GM13976 (cell line): Measurements from ENCODE around the gene RHBDF2.

Experiments used
- DNase-seq: peaks from one replicate; pipeline ENCODE4 v3.0.0; 2012; ENCODE audit warnings: low spot score
- in situ Hi-C: fragments of 300-500 bp; cut with MboI; formaldehyde crosslinking; loops from one replicate; pipeline ENCODE4 v1.12.0; 2022; ENCODE audit warnings: low sequenced_read_pairs, mixed read lengths, inconsistent platforms; ENCODE audit not compliant: unreplicated experiment
- TF ChIP-seq, protein P1 (sequence below): IDR thresholded peaks from 2 replicates; pipeline ENCODE4 v1.5.1; 2012; ENCODE audit warnings: borderline replicate concordance, mild to moderate bottlenecking; ENCODE audit not compliant: insufficient read depth; ENCODE audit errors: extremely low read depth, missing control alignments, control extremely low read depth

RHBDF2 gene

DNA sequence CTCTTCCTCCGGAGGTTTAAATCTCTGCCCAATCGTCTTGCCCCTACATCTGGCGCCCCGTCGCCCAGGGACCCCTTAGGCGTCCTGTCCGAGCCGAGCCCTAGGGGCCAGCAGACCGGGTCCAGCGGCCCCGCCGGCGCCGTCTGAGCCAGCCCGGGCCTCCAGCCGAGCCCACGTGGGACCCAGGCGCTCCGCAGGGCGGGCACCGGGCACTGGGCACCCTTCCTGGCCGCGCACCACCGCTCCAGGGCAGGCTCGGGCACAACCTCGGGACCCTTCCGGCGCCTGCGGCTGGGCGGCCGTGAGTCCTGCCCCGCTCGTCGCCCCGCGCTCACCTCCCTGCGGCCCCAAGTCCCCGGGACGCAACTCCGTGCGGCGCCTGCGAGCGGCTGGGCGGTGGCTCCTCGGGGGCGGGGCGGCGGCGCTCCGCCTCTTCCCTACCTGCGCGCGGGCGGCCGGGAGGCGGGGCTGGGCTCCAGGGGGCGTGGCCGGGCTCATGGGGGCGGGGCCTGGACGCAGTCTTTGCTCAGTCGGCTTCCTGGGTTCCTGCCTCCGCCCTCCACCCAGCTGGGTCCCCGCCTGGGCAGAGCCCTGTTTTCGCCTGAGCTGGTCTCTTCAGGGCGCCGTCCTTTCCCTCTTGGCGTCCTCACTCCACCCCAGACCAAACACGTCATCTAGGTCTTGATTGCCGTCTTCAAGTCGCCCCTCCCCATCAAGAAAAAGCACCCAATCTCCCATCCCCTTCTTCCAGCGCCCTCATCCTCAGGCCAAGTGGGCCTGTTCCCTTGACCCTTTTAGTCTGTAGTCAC lies at the start of gene RHBDF2:
RHBDF2 (minus strand) TSS at position 406 of the 809 bp plus-strand sequence. CDS start 19,899 bp downstream, outside the sequence.
- in situ Hi-C loops, result no loop called here
- peak; percentile 98 for DNase-seq
- TF ChIP-seq, protein P1, sequence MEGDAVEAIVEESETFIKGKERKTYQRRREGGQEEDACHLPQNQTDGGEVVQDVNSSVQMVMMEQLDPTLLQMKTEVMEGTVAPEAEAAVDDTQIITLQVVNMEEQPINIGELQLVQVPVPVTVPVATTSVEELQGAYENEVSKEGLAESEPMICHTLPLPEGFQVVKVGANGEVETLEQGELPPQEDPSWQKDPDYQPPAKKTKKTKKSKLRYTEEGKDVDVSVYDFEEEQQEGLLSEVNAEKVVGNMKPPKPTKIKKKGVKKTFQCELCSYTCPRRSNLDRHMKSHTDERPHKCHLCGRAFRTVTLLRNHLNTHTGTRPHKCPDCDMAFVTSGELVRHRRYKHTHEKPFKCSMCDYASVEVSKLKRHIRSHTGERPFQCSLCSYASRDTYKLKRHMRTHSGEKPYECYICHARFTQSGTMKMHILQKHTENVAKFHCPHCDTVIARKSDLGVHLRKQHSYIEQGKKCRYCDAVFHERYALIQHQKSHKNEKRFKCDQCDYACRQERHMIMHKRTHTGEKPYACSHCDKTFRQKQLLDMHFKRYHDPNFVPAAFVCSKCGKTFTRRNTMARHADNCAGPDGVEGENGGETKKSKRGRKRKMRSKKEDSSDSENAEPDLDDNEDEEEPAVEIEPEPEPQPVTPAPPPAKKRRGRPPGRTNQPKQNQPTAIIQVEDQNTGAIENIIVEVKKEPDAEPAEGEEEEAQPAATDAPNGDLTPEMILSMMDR, result no peak

GRCh38 chr17:76549539-76549938 lies 48.3 kb upstream of the RHBDF2 start:
- TF ChIP-seq, protein P1, result no peak
- DNase-seq, result no peak
- in situ Hi-C loops, result no loop called here

GRCh38 chr17:76549215-76549518 lies 47.9 kb upstream of the RHBDF2 start:
- DNase-seq, result no peak
- in situ Hi-C loops, result no loop called here
- TF ChIP-seq, protein P1, result no peak

DNA sequence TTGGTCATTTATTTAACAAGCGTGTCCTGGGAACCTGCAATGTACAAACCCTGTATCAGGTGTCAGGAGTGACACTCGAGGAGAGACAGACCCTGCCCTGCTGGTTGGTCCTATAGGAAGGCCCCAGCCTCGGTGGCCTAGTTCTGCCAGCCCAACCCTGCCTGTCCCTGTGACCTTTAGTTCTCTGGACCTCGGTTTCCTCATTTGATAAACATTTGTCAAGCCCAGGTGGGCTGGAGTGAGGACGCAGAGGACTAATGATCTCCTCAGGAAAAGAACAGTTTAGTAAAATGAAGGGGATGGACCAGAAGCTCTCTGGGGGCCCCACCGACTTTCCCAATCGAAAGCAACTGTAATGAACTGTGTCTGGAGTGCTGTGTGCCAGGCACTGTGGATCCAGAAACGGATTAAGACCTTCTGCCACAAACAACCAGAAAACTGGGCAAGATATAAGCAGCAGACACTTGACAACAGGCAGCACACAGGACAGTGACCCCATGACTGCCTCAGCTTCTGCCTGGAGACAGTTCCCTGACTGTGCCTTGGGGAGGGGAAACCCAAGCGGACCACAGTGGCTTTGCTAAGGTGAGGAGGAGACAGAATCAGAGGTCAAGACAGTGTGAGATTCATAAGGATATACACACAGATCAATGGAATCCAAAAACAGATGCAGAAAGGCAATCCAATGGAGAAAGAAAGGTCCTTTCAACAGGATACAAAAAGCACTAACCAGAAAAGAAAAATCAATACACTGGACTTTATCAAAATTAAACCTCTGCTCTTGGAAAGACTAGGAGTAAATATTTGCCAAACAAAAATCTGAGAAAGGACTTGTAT lies 47.4 kb upstream of the RHBDF2 start:
- in situ Hi-C loops, result no loop called here
- no peak for DNase-seq

DNA sequence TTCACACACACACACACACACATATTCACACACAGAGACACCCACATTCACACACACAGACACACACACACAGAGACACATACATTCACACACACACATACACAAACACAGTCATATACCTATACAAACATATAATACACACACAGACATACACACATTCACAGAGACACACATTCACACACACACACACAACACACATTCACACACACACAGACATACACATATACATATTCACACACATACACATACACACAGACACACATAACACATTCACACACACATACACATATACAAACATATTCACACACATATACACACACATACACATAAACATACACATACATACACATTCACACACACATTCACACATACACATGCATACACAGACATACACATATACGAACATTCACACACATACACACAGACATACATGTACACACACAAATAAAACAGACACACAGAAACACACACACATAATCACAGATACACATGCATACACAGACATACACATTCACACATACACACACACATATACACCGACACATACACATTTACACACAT lies 46.5 kb upstream of the RHBDF2 start:
- TF ChIP-seq, protein P1, result no peak
- no peak for DNase-seq
- in situ Hi-C loops, result no loop called here

More for the DNA sequence above, 47.4 kb upstream of the RHBDF2 start:
- TF ChIP-seq, protein P1, result no peak

DNA sequence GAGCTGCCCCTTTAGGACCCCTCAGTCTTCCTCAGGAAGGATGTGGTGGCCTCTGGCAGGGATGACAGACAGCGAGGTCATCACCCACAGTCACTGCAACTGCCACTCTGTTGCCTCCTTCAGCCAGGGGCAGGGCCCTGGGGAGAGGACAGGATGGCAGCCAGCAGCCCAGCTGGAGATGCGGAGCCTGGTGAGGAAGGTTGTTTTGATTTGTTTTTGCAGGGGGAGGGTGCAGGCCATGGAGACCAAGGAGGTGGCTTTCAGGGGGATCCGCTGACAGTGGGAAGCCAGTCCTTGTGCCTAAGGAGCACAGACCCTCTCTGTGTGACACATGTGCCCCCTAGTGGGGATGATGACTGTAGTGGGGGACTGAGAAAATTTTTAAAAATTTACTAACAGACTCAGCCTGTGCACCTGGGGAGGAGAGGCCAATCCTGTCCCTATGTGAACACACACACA lies 46.0 kb upstream of the RHBDF2 start:
- DNase-seq, result peak; percentile 78
- in situ Hi-C loops, result no loop called here
- TF ChIP-seq, protein P1, result peak; percentile 55
